HG03108 (cell line): ENCODE results near the gene ACSS1.

Experiments
- ATAC-seq: cut with Tn5 transposase; IDR thresholded peaks from one replicate; pipeline ENCODE4 v1.9.1; 2021; ENCODE audit warnings: moderate library complexity; ENCODE audit not compliant: unreplicated experiment

The ACSS1 gene

GRCh38 chr20:25033265-25033923 lies 24.5 kb downstream of the ACSS1 start:
- no peak for ATAC-seq

DNA sequence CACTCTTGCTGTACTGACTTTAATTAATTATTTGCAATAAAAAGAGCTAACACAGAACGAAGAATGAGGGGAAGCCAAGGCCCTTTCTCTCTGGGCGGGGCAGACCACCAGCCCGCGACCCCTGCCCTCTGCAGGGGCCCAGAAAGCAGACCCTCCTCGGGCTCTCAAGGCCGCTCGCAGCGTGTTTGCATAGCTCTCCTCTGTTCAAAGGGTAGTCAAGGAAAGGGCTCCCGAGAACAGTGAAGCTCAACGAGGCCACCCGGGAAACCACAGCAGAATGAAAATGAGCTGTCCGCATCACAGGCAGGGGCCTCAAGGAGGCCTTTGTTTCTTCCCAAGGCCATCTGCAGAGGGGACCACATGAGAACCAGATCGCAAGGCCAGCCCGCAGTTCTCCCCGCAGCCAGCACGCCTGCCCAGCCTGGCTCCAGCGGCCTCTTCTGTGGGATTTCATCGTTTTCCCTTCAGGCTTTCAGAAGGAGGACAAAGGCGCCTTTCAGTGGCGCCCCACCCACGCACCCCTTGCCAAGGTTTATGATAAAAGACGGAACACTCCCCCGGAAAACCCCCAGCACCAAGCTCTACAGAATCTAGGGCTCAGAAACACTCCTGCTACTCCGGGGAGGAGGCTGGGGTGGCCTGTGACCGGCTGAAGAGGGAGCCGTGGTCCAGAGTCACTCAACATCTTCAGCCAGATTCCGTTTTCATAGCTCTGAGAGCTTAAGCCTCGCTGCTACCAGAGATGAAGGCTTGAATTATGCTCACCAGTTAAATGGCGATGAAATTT lies 25.3 kb downstream of the ACSS1 start:
- no peak for ATAC-seq

DNA sequence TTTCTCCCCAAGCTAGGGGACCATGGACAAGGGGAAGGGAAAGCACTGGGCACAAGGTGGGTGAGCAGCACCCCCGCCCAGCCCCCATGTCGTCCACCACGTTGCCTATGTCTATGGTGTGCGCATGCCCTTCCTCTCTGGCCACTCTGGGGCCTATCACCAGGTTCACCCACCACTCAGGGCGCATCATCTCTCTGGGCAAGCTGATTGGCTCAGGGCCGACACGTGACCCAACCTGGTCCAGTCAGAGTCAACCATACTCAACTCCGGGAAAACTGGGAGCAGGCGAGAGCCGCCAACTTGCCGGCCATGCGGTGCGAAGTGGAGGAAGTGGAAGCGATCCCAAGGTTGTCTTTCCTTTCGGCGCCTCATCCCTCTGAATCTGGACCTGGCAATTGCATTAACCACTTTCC lies 25.9 kb downstream of the ACSS1 start:
- ATAC-seq, result no peak

DNA sequence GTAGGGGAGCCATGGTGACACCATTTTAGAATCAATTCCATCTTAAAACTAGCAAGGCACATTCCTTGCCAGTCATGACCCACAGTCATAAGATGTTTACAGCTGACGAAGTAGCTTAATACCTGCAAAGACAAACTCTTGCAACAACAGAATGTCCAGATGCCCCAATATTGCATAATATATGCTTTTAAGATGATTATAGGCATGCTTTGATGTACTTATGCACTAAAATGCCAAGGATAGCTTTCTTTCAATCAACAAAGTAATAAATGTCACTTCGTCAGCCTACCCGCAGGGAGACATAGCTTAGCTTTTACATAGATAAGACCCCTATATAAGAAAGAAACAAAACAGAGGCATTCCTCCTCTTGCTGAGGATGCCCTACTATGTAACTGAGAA lies 26.7 kb downstream of the ACSS1 start:
- no peak for ATAC-seq

DNA sequence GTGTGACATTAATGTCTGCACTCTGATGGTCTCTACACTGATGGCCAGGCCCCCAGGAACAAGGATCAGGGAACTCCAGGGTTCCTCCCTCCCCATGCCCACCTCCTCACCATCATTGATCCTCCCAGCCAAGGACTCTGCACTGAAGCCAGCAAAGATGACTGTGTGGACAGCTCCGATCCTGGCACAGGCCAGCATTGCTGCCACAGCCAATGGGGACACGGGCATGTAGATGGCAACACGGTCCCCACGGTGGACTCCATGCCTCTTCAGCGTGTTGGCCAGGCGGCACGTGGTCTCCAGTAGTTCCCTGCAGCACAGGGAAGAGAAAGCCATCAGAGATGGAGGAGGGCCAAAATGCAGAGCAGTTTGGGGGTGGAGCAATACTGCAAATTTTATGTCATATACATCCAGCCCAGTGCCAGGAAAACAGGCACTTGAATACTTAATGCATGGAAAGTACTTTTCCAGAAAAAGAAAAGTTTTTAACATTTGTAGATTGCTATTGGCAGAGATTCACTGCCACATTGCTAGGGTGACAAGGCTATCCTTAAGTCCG lies 27.2 kb downstream of the ACSS1 start:
- ATAC-seq, result no peak

- no peak for ATAC-seq
Measured at GRCh38 chr20:25030007-25030648, 27.8 kb downstream of the ACSS1 start.

GRCh38 chr20:25025986-25026605 lies 31.8 kb downstream of the ACSS1 start:
- ATAC-seq, result no peak

DNA sequence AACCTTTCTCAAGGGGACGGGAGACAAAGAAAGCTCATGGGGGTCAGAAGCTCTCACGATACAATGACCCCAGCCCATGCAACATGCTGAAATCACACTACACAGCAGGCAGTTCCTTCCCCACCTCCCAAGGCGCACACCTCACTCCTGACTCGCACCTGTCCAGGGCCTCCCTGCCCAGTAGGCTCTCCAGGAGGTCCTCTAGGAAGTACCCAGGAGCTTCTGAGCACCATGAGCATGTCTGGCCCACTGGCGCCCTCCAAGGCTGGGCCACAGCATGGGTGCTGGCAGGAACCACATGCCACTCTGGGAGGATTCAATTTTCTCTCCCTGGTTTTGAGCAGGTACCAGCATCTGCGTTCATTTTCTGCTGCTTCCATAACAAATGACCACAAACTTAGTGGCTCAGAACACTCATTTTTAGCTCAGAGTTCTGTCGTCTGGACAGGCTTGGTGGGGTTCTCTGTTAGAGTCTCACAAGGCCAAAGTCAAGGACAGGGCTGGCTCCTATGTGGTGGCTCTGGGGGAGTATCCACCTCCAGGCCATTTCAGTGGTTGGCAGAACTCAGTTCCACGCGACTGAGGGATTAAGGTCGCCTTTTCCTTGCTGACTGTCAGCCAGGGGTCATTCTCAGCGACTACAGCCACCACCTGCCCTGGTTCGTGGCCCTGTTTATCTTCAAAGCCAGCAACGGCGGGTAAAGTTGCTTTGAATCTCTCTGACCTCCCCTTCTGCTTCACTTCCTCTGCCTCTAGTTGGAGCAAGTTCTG lies 32.7 kb downstream of the ACSS1 start:
- no peak for ATAC-seq

- ATAC-seq, result no peak
Measured at GRCh38 chr20:25024171-25024570, 33.8 kb downstream of the ACSS1 start.

- ATAC-seq, result no peak
Measured at GRCh38 chr20:25023356-25023755, 34.6 kb downstream of the ACSS1 start.

DNA sequence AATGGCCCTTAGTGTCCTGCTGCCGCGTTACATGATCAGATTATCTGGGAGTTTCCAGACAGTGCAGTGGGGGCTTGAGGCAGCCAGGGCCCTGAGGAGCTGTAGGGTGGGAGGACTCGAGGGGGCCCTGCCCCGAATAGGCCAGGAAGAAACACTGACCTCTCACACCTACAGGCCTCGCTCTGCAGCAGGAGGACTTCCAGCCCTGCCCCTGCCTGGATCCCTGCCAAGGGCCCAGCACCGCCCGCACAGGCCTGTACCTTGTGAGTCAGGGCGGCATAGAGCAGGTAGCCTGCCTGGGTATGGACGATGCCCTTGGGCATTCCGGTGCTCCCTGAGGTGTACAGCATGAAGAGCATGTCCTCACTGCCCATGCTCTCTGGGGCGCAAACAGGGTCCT lies 35.3 kb downstream of the ACSS1 start:
- no peak for ATAC-seq

- no peak for ATAC-seq
Measured at GRCh38 chr20:25021336-25021735, 36.6 kb downstream of the ACSS1 start.

GRCh38 chr20:25020901-25021301 lies 37.0 kb downstream of the ACSS1 start:
- no peak for ATAC-seq

DNA sequence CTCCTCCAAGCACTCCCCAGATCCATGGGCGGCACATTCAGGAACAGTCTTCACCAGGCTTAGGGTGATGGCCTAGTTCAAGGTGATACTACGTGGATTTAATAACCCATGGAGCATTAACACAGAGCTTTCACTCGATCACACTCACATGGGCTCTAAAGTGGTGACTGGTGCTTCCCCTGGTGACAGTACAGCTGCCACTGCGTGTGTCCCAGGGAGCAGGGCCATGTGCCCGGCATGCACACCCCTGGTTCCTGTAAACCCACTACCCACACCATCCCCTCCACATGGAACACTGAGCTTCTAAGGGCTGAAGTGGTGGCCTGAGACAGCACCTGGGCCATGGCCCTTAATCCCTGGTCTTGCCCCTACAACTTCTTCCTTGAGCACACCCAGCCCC lies 37.6 kb downstream of the ACSS1 start:
- no peak for ATAC-seq

DNA sequence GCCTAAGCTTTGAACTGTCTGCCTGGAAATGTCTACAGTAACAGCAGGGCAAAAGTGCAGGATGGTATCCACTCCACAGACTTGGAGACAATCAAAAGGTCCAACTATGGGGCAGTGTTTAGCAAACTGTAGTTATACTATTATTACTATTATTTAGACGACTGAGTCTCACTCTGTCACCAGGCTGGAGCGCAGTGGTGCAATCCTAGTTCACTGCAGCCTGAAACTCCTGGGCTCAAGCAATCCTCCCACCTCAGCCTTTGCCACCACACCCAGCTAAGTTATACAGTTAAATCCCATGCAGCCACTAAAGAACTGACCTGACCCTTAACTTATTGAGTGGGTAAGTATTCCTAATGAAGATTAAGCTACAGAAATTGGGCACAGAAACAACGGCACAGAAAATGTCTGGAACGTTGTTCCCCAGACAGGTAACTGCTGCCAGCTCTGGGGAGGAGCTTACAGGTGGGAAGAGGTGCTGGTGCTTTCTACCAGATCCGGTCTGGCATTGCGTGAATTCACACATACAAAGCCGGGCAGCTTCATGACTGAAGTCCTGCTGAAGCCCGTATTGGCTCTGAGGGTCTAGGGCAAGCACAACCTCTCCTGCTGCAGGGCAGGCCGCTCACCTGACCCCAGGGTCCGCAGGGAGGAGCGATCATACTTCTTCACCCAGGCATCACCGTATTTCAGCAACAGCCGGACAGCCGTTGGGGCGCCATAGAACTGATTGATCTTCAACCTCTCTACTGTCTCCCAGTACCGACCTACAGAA lies 38.4 kb downstream of the ACSS1 start:
- ATAC-seq, result no peak

- ATAC-seq, result no peak
Measured at GRCh38 chr20:25018841-25019240, 39.1 kb downstream of the ACSS1 start.

- no peak for ATAC-seq
Measured at GRCh38 chr20:25018425-25018824, 39.5 kb downstream of the ACSS1 start.

DNA sequence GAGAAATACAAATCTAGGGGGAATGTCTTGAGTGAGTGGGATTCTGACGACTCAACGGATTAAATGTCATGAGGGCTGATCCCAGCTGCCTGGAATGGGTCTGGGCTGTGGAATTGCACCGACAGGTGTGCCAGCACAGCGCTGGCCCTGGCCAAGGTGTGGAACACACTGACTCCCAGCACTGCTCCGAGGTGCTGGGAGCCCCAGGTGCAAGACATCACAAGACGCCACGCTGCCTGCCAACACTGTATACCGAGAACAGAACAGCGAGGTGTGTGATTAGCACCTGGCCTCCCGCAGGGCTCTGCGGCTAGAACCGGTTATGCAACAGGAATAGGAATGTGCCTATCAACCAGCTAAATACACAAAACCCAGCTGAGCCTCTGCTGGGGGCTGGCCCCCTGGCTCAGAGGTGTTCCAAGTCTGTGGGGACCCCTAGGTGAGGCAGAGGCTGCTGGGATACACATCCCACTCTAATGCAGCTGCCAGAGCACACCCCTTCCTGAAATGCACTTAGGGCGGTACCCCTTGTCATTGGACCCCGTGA lies 40.6 kb downstream of the ACSS1 start:
- ATAC-seq, result no peak

GRCh38 chr20:25016471-25016870 lies 41.5 kb downstream of the ACSS1 start:
- ATAC-seq, result no peak

DNA sequence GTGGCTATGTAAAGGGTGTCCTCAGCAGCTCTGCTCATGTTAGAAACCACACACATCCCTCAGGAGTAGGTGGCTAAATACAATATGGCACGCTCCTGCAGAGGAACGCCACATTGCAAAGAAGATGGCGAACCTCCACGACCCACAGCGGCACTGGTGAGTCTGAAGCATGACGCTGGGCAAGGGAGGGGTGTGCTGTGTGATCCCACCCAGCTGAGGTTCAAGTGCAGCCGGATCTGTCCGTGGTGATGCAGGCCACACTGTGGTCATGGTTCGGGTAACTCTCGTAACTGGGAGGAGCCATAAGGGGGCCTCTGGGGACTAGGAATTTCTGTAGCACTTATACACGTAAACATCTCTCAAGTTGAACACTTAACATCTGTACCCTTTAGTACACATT lies 42.0 kb downstream of the ACSS1 start:
- ATAC-seq, result no peak
